GM19438 (cell line): ENCODE measurements around the gene BRMS1.

Experiments used
- ATAC-seq: cut with Tn5 transposase; IDR thresholded peaks from one replicate; pipeline ENCODE4 v1.9.1; 2021; ENCODE audit warnings: low read depth; ENCODE audit not compliant: unreplicated experiment

The BRMS1 gene

GRCh38 chr11:66288671-66289547 is 56.0 kb downstream of the BRMS1 start, which contains the start of gene YIF1A:
Gene YIF1A (minus strand): TSS chr11:66289143. CDS start chr11:66288985, 158 bp downstream.
- ATAC-seq, result peak; percentile 90

GRCh38 chr11:66287889-66288670 is 56.8 kb downstream of the BRMS1 start:
- ATAC-seq, result no peak
